Suprapubic skin (tissue), 4 donors: ENCODE results near the gene B3GNT9. TPM values are rescaled to one million over a fixed set of nuclear protein-coding genes. Genes with fewer than 3 reads are reported as not detected.
A peak's percentile ranks its signal among the peaks of the same experiment; 100 is the strongest.

Experiments
- DNase-seq, 2 donors: peaks; one replicate each; pipeline ENCODE4 v3.0.0-alpha.2; 2019; ENCODE audit warnings: low spot score in 2 of 2
- H3K27ac ChIP-seq: fragments of 200-600 bp; sonication (generic); one replicate; pipeline ENCODE4 v1.5.1; 2019
- H3K27me3 ChIP-seq: fragments of 200-600 bp; sonication (generic); one replicate; pipeline ENCODE4 v1.5.1; 2019
- H3K36me3 ChIP-seq: fragments of 200-600 bp; sonication (generic); one replicate; pipeline ENCODE4 v1.5.1; 2019
- H3K4me1 ChIP-seq: fragments of 200-600 bp; sonication (generic); one replicate; pipeline ENCODE4 v1.5.1; 2019
- H3K4me3 ChIP-seq: fragments of 200-600 bp; sonication (generic); one replicate; pipeline ENCODE4 v1.5.1; 2019; ENCODE audit warnings: mild to moderate bottlenecking
- H3K9me3 ChIP-seq: fragments of 200-600 bp; sonication (generic); one replicate; pipeline ENCODE4 v1.5.1; 2019
- CTCF ChIP-seq, 2 donors: fragments of 200-600 bp in 1 of 2; fragments of 450-650 bp in 1 of 2; sonication (generic) in 1 of 2; IDR thresholded peaks; one replicate each; pipeline ENCODE4 v1.5.1; 2016 to 2019; ENCODE audit warnings: antibody characterized with exemption in 2 of 2, mild to moderate bottlenecking in 1 of 2, moderate library complexity in 1 of 2
- EP300 ChIP-seq: sonication (generic); formaldehyde crosslinking; IDR thresholded peaks from one replicate; pipeline ENCODE4 v1.6.1; 2017; ENCODE audit warnings: antibody characterized with exemption
- POLR2A ChIP-seq, 2 donors: fragments of 450-650 bp; IDR thresholded peaks; one replicate each; pipeline ENCODE4 v1.6.1; 2017; ENCODE audit warnings: antibody characterized with exemption in 2 of 2, mild to moderate bottlenecking in 2 of 2, moderate library complexity in 2 of 2
- POLR2AphosphoS5 ChIP-seq, 3 donors: sonication (generic); formaldehyde crosslinking; IDR thresholded peaks; one replicate each; pipeline ENCODE4 v1.6.1; 2017; ENCODE audit warnings: antibody characterized with exemption in 3 of 3
- WGBS: methylation state at CpG from one replicate; pipeline ENCODE4 v1.1.5; 2018; 5-methylcytosine and 5-hydroxymethylcytosine counted together
- total RNA-seq, 4 donors: library from RNA; depleted of rRNA; stranded (reverse); fragments of >200 nt; gene quantifications; one replicate each; pipeline ENCODE4 v1.1.0, GENCODE V29; 2016

Gene B3GNT9
- total RNA-seq, 4 donors from 2014 or later = 7.5 to 9.7 (median 9.0) TPM

GRCh38 chr16:67197704-67198103 is 46.9 kb upstream of the B3GNT9 start:
- 69% methylated on average over 6 of the region's 6 CpGs for WGBS
- H3K4me3 ChIP-seq = no peak overlapping the region
- H3K27me3 ChIP-seq = no peaks in the 10 kb centered on the region
- H3K4me1 ChIP-seq = peaks cover 49% of the 10 kb centered on the region
- H3K9me3 ChIP-seq = no peaks in the 10 kb centered on the region
- TF ChIP-seq POLR2A (IDR thresholded peaks at IDR 0.05) (no peak), CTCF (IDR thresholded peaks at IDR 0.05) (no peak), EP300 (no peak), POLR2AphosphoS5 (IDR thresholded peaks at IDR 0.05) (no peak)
- peaks cover 60% of the 10 kb centered on the region for H3K36me3 ChIP-seq
- DNase-seq = no peak
- H3K27ac ChIP-seq = no peak overlapping the region

GRCh38 chr16:67196881-67197280 is 46.1 kb upstream of the B3GNT9 start:
- peaks cover 53% of the 10 kb centered on the region for H3K4me1 ChIP-seq
- no peak for TF ChIP-seq EP300
- TF ChIP-seq CTCF (IDR thresholded peaks at IDR 0.05) = no peak
- no peak for TF ChIP-seq POLR2A (IDR thresholded peaks at IDR 0.05)
- no peak for TF ChIP-seq POLR2AphosphoS5 (IDR thresholded peaks at IDR 0.05)
- H3K9me3 ChIP-seq = no peaks in the 10 kb centered on the region
- DNase-seq = no peak
- no peak overlapping the region for H3K4me3 ChIP-seq
- WGBS = 100% methylated on average over 1 of the region's 1 CpG
- no peaks in the 10 kb centered on the region for H3K27me3 ChIP-seq
- H3K27ac ChIP-seq = no peak overlapping the region
- H3K36me3 ChIP-seq = peaks cover 52% of the 10 kb centered on the region

GRCh38 chr16:67195676-67196075 is 44.9 kb upstream of the B3GNT9 start:
- peaks cover 44% of the 10 kb centered on the region for H3K36me3 ChIP-seq
- WGBS = 70% methylated on average over 2 of the region's 5 CpGs
- no peak overlapping the region for H3K4me3 ChIP-seq
- peaks cover 60% of the 10 kb centered on the region for H3K4me1 ChIP-seq
- no peaks in the 10 kb centered on the region for H3K9me3 ChIP-seq
- TF ChIP-seq CTCF (IDR thresholded peaks at IDR 0.05) (no peak), EP300 (no peak), POLR2AphosphoS5 (IDR thresholded peaks at IDR 0.05) (no peak), POLR2A (IDR thresholded peaks at IDR 0.05) (no peak)
- no peaks in the 10 kb centered on the region for H3K27me3 ChIP-seq
- DNase-seq = no peak
- no peak overlapping the region for H3K27ac ChIP-seq

- 84% methylated on average over 6 of the region's 6 CpGs for WGBS
- Histone ChIP-seq H3K4me3 (no peak overlapping the region), H3K36me3 (peaks cover 44% of the 10 kb centered on the region), H3K9me3 (no peaks in the 10 kb centered on the region), H3K27me3 (no peaks in the 10 kb centered on the region), H3K27ac (no peak overlapping the region), H3K4me1 (peaks cover 50% of the 10 kb centered on the region)
- DNase-seq = no peak
- TF ChIP-seq POLR2A (IDR thresholded peaks at IDR 0.05) = no peak
- TF ChIP-seq EP300 = no peak
- TF ChIP-seq POLR2AphosphoS5 (IDR thresholded peaks at IDR 0.05) = no peak
- no peak for TF ChIP-seq CTCF (IDR thresholded peaks at IDR 0.05)
These were observed 43.5 kb upstream of the B3GNT9 start for GRCh38 chr16:67194260-67194659.

GRCh38 chr16:67193536-67193935 is 42.7 kb upstream of the B3GNT9 start:
- Histone ChIP-seq H3K36me3 (peaks cover 44% of the 10 kb centered on the region), H3K27ac (no peak overlapping the region), H3K4me1 (peaks cover 43% of the 10 kb centered on the region), H3K9me3 (no peaks in the 10 kb centered on the region), H3K4me3 (peak overlapping the region; percentile 83), H3K27me3 (no peaks in the 10 kb centered on the region)
- no peak for DNase-seq
- TF ChIP-seq POLR2A (IDR thresholded peaks at IDR 0.05) (no peak), EP300 (no peak), CTCF (IDR thresholded peaks at IDR 0.05) (no peak), POLR2AphosphoS5 (IDR thresholded peaks at IDR 0.05) (no peak)
